IPS-NIHi7 (cell line): ENCODE measurements around the gene TRIM60.
"Not testable (repeated sequence)": the region's sequence is repeated elsewhere in the genome, so short reads cannot be mapped to it uniquely, and the experiment has no call there.

ENCODE experiments used
- DNase-seq: peaks from one replicate; pipeline ENCODE4 v3.0.0; 2012; ENCODE audit warnings: mixed read lengths; ENCODE audit errors: extremely low spot score

Gene TRIM60

DNA sequence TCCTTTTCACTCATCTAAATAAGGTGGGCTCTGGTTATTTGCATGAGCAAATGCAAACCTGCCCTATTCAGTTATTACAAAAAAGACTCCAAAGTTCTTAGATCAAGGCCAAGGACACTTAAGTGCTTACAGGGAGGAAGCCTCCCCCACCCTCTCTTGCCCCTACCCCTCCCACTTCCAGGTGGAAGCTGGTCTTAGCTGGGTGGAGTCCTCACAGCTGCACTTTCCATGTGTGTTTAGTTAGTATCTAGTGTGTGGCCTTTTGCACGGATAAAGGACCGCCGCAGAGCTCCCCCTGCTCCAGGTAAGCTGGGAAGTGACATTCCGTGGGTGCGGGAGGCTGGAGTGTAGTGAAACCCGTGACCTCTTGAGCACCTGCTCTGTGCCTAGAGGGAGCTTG lies 21.8 kb downstream of the TRIM60 start, which contains the start of gene TRIM75:
TSS of gene TRIM75 (plus strand) at position 222 of the 400 bp plus-strand sequence. CDS start 5,282 bp downstream, outside the sequence.
- DNase-seq, result no peak

DNA sequence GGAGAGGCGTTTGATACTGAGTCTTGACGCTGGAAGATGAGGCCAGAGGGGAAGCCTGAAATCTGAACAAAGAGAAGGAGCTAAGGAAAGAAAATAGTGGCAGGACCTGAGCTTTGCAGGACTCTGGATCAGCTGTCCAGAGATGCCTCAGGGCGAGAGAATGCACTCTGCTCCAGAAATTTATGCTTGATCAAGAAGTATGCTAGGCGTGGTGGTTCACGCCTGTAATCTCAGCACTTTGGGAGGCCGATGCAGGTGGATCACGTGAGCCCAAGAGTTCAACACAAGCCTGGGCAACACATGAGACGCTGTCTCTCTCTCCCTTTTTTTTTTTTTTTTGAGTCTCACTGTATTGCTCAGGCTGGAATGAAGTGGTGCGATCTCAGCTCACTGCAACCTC lies 23.8 kb downstream of the TRIM60 start:
- no peak for DNase-seq

DNA sequence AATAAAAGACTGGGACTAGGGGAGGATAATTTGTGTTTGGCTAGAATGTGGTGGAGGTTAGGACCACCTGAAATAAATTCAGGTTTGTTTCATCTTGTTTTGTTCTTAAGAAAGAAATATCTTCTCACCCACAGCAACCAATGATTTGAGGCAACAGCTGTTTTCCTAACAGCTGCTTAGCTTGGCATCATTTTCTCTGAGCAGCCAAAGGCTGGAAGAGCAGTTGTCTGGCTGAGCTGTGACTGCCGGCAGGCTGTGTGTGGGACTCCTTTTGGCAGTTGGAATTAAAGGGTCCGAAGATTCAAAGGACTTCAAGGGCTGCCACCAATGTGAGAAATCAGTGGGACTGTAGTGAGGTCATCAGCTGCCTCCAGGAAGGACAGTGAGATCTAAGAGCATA lies 26.9 kb downstream of the TRIM60 start:
- no peak for DNase-seq

DNA sequence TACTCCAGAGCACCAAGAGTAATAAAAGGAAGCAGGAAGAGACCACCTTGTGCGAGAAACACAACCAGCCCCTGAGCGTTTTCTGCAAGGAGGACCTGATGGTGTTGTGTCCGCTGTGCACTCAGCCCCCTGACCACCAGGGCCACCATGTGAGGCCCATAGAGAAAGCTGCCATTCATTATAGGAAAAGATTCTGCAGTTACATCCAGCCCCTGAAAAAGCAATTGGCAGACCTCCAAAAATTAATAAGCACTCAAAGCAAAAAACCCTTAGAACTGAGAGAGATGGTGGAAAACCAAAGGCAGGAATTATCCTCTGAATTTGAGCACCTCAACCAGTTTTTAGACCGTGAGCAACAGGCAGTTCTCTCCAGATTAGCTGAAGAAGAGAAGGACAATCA lies 27.6 kb downstream of the TRIM60 start:
- no peak for DNase-seq

DNA sequence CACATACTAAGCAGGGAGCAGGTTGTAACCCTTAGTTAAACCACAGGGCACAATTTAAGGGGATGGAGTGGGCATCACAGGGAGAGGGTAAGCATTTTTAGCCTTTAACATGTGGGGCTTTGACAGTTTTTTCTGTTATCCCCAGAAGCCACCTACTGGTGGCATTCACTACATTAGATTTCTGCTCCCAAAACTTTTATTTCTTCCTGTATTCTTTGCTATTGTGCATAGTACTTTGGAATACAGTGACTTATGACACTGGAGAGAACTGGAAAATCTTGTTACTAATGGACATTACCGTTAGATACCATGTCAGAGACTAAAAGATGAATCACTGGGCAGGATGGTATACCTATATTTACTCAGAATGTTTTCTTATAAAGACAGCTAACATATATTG lies 29.1 kb downstream of the TRIM60 start:
- no peak for DNase-seq

DNA sequence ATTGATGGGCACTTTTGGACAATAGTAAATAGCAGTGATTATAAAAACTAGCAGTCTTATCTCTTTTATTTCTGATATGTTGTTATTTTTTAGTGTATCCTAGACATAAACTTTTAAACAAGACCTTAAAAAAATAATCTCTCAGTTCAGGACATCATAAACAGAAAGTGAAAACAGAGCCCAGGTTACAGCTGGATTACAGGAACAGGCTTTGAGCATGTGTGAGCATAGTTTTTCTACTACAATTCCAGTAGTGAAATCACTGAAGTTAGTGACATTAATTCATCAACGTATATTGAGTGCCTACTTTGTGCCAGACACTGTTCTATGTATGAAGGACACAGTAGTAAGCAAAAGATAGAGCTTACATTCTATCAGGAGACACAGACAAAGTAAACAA lies 38.8 kb downstream of the TRIM60 start:
- DNase-seq, result no peak

DNA sequence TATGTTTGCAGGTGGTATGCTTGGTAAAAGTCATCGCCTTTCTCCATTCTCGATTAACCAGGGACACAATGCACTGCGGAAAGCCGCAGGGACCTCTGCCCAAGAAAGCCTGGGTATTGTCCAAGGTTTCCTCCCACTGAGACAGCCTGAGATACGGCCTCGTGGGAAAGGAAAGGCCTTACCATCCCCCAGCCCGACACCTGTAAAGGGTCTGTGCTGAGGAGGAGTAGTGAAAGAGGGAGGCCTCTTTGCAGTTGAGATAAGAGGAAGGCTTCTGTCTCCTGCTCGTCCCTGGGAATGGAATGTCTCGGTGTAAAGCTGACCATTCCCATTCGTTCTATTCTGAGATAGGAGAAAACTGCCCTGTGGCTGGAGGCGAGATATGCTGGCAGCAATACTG lies 41.5 kb downstream of the TRIM60 start:
- not testable (repeated sequence) for DNase-seq

DNA sequence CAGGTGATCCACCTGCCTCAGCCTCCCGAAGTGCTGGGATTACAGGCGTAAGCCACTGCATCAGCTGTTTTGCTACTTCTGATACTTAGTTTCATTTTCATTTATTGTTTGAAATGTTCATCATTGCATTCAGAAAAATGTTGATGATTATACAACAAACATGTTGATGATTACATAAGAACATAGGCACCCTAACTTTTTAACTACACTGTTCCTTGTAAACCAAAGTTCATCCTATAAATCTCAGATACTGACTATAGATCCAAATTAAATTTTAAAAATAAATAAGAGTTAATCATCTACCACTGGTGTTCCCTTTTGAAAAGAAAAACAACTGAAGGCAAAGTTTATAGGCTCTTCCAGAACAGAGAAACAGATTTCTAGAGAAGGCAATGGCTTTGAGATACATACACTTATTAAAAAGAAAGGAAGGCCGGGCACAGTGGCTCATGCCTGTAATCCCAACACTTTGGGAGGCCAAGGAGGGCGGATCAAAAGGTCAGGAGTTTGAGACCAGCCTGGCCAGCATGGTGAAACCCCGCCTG lies 45.3 kb downstream of the TRIM60 start:
- no peak for DNase-seq

DNA sequence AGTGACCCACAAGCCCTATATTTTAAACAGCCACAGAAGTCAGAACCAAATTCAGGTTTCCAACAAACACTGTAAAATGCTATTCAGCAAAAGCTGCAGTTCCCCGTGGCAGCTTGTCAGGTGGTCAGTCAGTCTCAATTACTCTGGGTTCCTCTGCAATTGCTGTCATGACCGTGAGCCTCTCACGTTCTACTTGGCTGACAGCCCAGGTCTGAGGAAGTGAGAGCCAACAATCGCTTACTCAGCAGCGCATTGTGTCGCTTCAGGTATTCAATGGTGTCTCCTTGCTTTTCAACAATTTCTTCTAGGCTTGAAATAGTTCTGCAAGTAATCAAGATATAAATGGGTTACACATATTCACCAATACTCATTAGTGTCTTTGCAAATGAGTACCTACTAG lies 47.7 kb downstream of the TRIM60 start:
- DNase-seq, result no peak

DNA sequence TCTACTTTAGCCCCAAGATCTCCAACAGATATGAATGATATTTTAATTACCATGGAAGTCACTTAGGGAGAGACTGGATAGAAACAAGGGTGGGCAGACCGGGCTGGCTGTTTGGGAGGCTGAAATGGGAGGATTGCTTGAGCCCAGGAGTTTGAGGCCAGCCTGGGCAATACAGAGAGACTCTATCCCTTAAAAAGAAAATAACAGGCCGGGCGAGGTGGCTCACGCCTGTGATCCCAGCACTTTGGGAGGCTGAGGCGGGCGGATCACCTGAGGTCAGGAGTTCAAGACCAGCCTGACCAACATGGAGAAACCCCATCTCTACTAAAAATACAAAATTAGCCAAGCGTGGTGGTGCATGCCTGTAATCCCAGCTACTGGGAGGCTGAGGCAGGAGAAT lies 53.0 kb downstream of the TRIM60 start:
- not testable (repeated sequence) for DNase-seq

DNA sequence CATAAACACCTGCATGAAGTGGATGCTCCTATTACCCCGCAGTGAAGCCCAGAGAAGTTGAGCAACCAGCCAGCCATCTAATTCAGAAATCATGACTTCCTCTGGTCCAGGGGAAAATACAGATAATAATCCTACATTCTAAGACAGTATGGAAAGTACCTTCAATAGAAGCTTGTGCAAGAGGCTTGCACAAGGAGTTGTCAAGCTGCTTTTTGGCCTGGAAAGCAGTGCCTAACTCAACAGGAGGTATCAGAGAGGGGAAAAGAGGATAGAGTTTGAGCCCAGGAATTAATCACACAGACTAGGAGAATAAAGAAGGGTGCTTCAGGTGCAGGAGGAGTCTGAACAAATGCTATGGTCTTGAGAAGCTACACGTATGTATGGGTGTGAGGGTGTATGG lies 54.1 kb downstream of the TRIM60 start:
- DNase-seq, result no peak

DNA sequence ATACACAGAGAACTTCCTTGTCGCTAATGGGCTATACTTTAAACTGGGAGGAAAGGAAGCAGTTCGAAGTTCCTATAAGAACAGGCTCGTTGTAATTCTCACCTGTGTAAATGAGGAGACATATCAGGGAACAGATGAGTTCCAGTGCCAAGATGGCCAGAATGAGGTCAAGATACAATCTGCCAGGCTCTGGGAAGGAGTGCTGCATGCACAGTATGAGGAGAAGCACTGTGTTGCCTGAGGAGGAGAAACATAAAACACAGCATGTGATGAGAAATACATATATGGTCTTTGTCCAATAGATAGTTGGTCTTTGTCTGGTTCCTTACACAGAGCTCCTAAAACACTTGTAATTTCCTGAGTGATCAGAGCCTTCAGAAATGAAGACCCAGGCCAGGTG lies 56.6 kb downstream of the TRIM60 start:
- DNase-seq, result no peak
